GM12872 (cell line): ENCODE results near the gene ATP1B1.

ENCODE experiments used
- TF ChIP-seq, protein P1 (sequence below): IDR thresholded peaks from 3 replicates; pipeline ENCODE4 v1.5.1; 2011; ENCODE audit warnings: low read depth, mild to moderate bottlenecking, low read length, moderate library complexity; ENCODE audit not compliant: insufficient read depth

The ATP1B1 gene

GRCh38 chr1:169118227-169118626, 11.7 kb downstream of the ATP1B1 start:
- TF ChIP-seq, protein P1, sequence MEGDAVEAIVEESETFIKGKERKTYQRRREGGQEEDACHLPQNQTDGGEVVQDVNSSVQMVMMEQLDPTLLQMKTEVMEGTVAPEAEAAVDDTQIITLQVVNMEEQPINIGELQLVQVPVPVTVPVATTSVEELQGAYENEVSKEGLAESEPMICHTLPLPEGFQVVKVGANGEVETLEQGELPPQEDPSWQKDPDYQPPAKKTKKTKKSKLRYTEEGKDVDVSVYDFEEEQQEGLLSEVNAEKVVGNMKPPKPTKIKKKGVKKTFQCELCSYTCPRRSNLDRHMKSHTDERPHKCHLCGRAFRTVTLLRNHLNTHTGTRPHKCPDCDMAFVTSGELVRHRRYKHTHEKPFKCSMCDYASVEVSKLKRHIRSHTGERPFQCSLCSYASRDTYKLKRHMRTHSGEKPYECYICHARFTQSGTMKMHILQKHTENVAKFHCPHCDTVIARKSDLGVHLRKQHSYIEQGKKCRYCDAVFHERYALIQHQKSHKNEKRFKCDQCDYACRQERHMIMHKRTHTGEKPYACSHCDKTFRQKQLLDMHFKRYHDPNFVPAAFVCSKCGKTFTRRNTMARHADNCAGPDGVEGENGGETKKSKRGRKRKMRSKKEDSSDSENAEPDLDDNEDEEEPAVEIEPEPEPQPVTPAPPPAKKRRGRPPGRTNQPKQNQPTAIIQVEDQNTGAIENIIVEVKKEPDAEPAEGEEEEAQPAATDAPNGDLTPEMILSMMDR, result no peak

DNA sequence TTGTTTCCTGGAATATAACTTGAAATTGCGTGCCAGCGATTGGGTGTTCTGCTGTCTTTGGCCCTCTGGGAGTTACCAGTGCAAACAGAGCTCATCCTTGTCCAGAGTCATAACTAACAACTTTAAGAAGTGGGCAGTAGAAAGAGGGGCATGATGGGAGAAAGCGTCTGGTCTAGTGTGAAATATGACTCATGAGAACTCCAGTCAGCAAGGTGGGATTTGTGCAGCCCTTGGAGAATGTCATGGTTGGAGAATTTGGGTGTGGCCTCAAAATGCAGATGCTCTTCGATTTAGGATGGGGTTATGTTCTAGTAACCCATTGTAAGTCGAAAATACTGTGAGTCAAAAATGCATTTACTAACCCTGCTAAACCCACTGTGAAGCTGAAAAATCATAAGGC, 12.9 kb downstream of the ATP1B1 start:
- TF ChIP-seq, protein P1, result no peak

GRCh38 chr1:169120066-169120465, 13.6 kb downstream of the ATP1B1 start:
- TF ChIP-seq, protein P1, result no peak

GRCh38 chr1:169121146-169121923, 14.8 kb downstream of the ATP1B1 start:
- TF ChIP-seq, protein P1, result no peak

DNA sequence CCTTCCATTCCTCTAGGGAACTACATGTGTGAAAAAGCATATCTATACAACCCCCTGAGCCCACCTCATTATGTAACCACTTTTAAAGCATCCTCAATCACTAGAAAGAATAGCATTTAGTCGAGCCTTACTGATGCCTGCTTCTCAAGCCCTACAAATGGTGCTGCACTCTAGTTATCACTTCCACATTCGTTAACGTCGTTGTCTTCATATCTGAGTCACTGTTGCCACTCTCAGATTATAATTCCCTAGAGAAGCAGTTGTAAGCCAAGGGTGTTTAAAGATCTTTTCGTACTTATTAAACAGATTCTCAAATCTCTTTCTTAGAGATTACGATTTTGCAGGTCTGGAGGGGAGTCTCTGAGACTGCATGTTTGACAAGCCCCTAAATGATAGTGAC, 16.5 kb downstream of the ATP1B1 start:
- TF ChIP-seq, protein P1, result no peak

- TF ChIP-seq, protein P1, result no peak
These were observed 18.0 kb downstream of the ATP1B1 start for GRCh38 chr1:169124459-169124858.

GRCh38 chr1:169126335-169126734, 19.8 kb downstream of the ATP1B1 start:
- TF ChIP-seq, protein P1, result no peak

- TF ChIP-seq, protein P1, result no peak
These were observed 20.8 kb downstream of the ATP1B1 start for GRCh38 chr1:169127305-169127704.
